ENCODE data around the gene ST8SIA1. TPM values are rescaled to one million over a fixed set of nuclear protein-coding genes. Genes with fewer than 3 reads are reported as not detected.

Gene ST8SIA1
- total RNA-seq, 4 donors from 2014 or later: 6.9 to 18.0 (median 11.4) TPM

- H3K27me3 ChIP-seq: no peaks in the 10 kb centered on the region
- no peak overlapping the region for H3K4me3 ChIP-seq
- H3K9me3 ChIP-seq: no peaks in the 10 kb centered on the region
- 78% methylated on average over 9 of the region's 9 CpGs for WGBS
- peaks cover 3% of the 10 kb centered on the region for H3K4me1 ChIP-seq
- no peak for DNase-seq (ENCODE audit: low spot score in 2 of 2)
- H3K27ac ChIP-seq: no peak overlapping the region
- no peaks in the 10 kb centered on the region for H3K36me3 ChIP-seq
- TF ChIP-seq, protein P1, sequence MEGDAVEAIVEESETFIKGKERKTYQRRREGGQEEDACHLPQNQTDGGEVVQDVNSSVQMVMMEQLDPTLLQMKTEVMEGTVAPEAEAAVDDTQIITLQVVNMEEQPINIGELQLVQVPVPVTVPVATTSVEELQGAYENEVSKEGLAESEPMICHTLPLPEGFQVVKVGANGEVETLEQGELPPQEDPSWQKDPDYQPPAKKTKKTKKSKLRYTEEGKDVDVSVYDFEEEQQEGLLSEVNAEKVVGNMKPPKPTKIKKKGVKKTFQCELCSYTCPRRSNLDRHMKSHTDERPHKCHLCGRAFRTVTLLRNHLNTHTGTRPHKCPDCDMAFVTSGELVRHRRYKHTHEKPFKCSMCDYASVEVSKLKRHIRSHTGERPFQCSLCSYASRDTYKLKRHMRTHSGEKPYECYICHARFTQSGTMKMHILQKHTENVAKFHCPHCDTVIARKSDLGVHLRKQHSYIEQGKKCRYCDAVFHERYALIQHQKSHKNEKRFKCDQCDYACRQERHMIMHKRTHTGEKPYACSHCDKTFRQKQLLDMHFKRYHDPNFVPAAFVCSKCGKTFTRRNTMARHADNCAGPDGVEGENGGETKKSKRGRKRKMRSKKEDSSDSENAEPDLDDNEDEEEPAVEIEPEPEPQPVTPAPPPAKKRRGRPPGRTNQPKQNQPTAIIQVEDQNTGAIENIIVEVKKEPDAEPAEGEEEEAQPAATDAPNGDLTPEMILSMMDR (IDR thresholded peaks at IDR 0.05): no peak
- TF ChIP-seq POLR2AphosphoS5 (IDR thresholded peaks at IDR 0.05): no peak
- TF ChIP-seq EP300 (IDR thresholded peaks at IDR 0.05): no peak
- TF ChIP-seq POLR2A (IDR thresholded peaks at IDR 0.05): no peak
Measured at GRCh38 chr12:22339691-22340090, 5.2 kb upstream of the ST8SIA1 start.

- Histone ChIP-seq H3K4me3 (peak overlapping the region; percentile 63), H3K36me3 (no peaks in the 10 kb centered on the region), H3K27ac (no peak overlapping the region), H3K9me3 (no peaks in the 10 kb centered on the region), H3K27me3 (peaks cover 3% of the 10 kb centered on the region), H3K4me1 (peaks cover 26% of the 10 kb centered on the region)
- whole genome bisulfite sequencing: 7% methylated on average over 4 of the region's 6 CpGs
- no peak for DNase-seq (ENCODE audit: low spot score in 2 of 2)
- TF ChIP-seq, protein P1 (IDR thresholded peaks at IDR 0.05): peak in 1 of 2 donors; percentile 2
- TF ChIP-seq POLR2AphosphoS5 (IDR thresholded peaks at IDR 0.05): no peak
Measured at GRCh38 chr12:22335794-22336166, 1.3 kb upstream of the ST8SIA1 start.

DNA sequence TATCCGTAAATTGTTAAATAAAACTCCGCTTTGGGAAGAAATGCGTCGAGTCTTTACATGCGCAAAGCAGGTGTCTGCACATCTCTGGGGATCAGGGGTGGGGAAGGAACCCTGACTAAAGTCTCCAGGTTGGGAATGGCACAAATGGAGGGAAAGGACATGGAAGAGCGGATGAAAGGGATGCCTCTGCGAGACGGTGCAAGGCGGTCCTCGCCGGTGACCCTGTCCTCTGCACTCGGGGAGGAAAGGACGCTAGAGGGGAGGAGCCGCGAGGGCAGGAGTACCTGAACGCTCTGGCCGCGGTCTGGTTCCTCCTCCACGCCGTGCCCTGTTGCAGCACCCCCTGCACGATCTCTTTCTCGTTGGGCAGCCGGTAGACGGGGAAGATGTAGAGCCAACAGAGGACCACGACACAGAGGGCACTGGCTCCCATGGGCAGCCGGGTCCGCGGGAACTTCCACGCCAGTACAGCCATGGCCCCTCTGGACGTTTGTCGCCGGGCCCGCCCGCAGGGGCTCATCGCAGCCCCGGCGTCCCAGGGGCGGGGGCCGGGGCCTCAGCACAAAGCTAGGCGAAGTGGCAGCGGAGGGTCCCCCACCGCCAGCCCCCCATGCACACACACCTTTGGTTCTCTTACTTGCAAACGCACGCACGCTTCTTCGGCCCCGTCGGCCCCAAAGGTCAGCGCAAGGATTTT is 646 bp downstream of the ST8SIA1 start:
- DNase-seq (ENCODE audit: low spot score in 2 of 2): peak in 1 of 2 donors; percentile 78
- H3K4me3 ChIP-seq: peak overlapping the region; percentile 63
- WGBS: 1% methylated on average over 49 of the region's 49 CpGs
- TF ChIP-seq POLR2AphosphoS5 (IDR thresholded peaks at IDR 0.05): no peak
- no peak for TF ChIP-seq POLR2A (IDR thresholded peaks at IDR 0.05)
- no peak for TF ChIP-seq EP300 (IDR thresholded peaks at IDR 0.05)
- TF ChIP-seq, protein P1 (IDR thresholded peaks at IDR 0.05): no peak
- H3K4me1 ChIP-seq: peaks cover 26% of the 10 kb centered on the region
- no peaks in the 10 kb centered on the region for H3K36me3 ChIP-seq
- peaks cover 3% of the 10 kb centered on the region for H3K27me3 ChIP-seq
- H3K9me3 ChIP-seq: no peaks in the 10 kb centered on the region
- H3K27ac ChIP-seq: peak overlapping the region; percentile 63

GRCh38 chr12:22333186-22333712 is 1.3 kb downstream of the ST8SIA1 start:
- no peak for DNase-seq (ENCODE audit: low spot score in 2 of 2)
- no peaks in the 10 kb centered on the region for H3K9me3 ChIP-seq
- H3K27ac ChIP-seq: no peak overlapping the region
- H3K36me3 ChIP-seq: no peaks in the 10 kb centered on the region
- peaks cover 3% of the 10 kb centered on the region for H3K27me3 ChIP-seq
- 37% methylated on average over 9 of the region's 10 CpGs for WGBS
- peaks cover 26% of the 10 kb centered on the region for H3K4me1 ChIP-seq
- H3K4me3 ChIP-seq: peak overlapping the region; percentile 63
- TF ChIP-seq EP300 (IDR thresholded peaks at IDR 0.05) (no peak), POLR2A (IDR thresholded peaks at IDR 0.05) (no peak), POLR2AphosphoS5 (IDR thresholded peaks at IDR 0.05) (no peak)
- TF ChIP-seq, protein P1 (IDR thresholded peaks at IDR 0.05): no peak

DNA sequence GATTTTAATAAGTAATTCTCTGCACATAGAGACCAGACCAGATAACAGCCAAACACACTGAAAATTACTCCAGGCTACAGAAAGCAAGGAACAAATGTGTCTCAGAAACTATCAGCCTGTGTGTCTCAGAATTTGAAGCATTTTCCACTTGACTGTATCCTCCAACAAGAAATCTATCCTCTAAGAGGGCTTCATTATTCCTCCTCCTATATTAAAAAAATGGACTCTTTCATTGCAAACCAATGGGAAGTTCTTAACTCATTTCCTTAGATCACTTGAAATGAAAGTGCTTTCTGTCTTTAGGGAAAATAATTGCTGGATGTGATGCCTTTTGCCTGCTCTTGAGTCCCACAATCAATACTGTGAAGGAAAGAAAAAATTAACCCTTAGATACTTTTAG is 2.3 kb downstream of the ST8SIA1 start:
- peaks cover 26% of the 10 kb centered on the region for H3K4me1 ChIP-seq
- H3K4me3 ChIP-seq: peak overlapping the region; percentile 63
- no peaks in the 10 kb centered on the region for H3K36me3 ChIP-seq
- H3K27me3 ChIP-seq: peaks cover 3% of the 10 kb centered on the region
- no peak overlapping the region for H3K27ac ChIP-seq
- TF ChIP-seq EP300 (IDR thresholded peaks at IDR 0.05) (no peak), POLR2A (IDR thresholded peaks at IDR 0.05) (no peak), POLR2AphosphoS5 (IDR thresholded peaks at IDR 0.05) (no peak)
- TF ChIP-seq, protein P1 (IDR thresholded peaks at IDR 0.05): no peak
- H3K9me3 ChIP-seq: no peaks in the 10 kb centered on the region
- DNase-seq (ENCODE audit: low spot score in 2 of 2): no peak

Data from suprapubic skin (tissue), 4 donors.